ENCODE data around the gene COQ7.

Gene COQ7

DNA sequence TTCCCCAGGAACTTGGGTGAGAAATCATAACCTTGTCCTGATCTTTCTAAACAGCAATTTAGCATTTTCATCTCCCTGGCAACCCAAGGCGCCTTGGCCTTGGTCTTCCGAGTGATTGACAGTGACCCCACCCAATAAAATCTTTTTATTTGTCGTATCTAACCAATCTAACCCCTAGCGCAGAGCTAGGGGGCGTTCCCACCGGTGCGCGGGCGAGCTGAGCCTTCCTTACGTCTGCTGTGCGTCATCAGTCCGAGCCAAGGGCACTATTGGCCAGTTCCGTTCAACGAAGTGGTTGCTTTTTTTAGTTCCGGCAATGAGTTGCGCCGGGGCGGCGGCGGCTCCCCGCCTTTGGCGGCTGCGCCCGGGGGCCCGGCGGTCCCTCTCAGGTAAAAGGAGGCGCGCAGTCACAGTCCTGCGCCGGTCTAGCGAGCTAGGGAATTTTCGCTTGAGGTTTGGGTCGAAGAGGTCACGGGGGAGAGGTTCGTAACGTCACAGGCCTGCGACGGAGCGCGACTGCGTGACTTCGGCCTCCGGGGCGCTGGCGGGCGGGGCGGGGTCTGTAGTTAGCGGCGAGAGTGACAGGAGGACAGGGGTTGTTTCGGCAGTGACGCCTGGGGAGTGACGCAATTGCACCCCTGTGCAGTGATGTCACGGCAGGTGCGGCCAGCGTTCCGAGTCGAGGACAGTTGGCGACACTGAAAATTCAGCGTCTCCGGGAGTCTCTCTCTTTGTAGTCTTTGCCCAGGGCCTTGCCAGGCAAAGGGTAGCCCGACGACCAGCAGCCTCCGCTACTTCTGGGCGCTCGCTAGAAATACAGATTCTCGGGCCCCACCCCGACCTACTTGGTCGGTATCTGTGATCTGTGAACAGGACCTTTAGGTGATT, at the start of gene COQ7:
Gene COQ7 (plus strand): TSS at position 266 of the 888 bp plus-strand sequence. CDS start 51 bp downstream, at position 317.
- peak; percentile 98 for DNase-seq (ENCODE audit: low spot score)

DNA sequence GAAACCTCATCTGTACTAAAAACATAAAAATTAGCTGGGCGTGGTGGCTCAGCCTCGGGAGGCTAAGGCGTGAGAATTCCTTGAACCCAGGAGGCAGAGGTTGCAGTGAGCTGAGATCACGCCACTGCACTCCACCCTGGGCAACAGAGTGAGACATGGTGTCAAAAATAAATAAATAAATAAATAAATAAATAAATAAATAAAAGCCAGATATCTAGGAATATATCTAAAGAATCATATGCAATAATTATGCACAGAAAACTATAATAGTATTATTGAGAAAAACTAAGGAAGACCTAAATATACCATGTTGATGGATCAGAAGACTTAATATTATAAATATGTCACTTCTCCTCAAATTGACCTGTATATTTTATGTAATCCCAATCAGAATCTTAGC, 46.7 kb upstream of the COQ7 start:
- DNase-seq (ENCODE audit: low spot score), result no peak

DNA sequence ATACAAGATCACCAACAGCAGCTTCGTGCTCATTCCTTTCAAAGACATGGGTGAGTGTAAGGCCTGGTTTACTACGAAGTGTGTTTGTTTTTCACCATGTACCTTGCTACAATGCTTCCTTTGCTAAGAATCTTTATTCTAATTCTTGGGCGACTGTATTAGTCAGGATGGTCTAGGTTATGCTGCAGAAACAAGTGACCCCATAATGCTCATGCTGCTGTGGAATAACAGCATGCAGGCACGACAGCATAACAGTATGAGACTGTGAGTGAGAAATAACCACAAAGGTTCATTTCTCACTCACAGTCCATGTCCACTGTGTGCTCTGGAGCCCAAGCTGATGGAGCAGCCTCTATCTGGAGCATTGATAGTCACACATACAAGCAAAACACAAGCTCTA, 45.7 kb upstream of the COQ7 start:
- no peak for DNase-seq (ENCODE audit: low spot score)

DNA sequence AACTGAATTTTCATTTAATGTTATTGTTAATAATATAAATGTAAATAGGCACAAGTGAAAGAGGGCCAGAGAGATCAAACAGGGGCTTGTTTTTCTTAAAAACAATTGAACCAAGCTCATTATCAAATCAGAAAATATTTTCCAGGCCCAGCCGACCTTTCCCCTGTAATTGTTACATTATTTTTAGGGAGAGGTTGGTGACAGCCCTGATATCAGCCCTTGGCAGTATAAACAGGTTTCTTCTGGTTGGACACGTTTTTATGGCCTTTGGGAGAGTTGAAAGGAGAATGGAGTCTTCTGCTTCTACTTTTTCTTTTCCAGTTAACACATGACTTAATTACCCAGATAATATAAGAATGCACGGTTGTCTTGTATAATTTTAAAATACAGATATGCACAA, 40.0 kb upstream of the COQ7 start:
- no peak for DNase-seq (ENCODE audit: low spot score)

DNA sequence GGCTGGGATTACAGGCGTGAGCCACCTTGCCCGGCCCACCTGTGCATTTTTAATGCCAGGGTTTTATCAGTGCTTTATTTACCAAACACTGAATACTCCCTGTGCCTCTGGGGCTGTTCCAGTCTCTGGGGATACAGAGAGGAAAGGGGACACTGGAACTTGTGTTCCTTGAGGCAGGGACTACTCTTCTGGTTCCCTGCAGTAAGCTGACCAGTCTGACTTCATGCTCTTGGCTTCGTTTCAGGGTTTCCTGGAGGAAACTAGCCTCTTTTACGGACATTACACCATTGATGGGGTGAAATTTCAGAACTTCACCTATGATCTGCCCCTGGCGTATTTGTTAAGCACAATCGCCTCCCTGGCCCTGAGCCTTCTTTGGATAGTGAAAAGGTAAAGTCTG, 37.4 kb upstream of the COQ7 start:
- no peak for DNase-seq (ENCODE audit: low spot score)

DNA sequence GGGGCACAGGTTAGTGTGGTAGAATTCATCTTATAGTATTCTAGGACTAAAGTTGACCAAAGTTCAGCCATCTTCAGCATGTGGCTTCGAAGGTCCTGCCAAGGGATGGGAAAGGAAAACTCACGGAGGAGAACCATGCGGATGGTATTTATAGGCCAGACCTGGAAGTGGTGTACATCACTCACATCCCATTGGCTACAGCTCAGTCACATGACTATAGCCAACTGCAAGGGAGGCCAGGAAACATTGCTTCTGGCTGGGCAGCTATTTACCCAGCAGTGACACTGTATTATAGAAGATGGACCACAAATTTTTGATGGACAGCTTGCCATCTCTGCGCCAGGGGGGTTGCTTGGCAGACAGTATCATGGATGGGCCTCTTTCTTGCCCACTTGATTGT, 35.7 kb upstream of the COQ7 start:
- DNase-seq (ENCODE audit: low spot score), result no peak

DNA sequence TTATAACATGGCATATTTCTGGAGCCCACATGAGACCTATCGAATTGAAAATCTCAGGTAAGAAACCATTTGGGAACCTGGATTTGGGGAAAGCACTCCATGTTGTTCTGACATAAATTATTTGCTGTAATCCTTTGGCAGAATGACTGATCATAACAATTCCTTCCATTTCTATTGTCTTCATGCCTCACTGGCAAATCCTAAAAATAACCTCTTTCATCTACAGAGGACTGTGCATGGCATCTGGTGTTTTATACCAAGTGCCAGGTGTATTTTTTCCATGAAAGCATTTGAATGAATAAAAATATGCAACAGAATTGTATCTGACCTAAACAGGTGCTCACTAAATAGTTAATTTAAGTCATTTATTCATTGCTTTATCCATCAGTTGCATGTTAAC, 33.7 kb upstream of the COQ7 start:
- DNase-seq (ENCODE audit: low spot score), result no peak

DNA sequence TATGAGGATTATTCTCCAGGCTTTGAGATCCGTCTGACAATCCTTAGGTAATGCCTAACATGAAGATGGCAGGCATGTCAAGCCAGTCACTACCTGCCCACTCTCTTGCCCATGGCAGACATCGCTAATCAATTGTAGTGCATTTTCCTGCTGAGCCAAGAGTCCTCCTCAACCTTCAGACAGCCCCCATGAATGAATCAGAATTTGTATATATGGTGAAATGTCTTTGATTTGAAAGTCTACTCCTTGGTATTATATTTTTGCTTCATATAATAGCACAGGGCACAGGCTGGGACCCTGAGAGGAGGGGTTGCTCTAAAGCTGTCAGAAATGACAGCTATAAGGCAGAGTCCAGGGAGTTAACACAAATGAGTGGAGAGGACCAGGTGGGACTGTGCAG, 27.0 kb upstream of the COQ7 start:
- DNase-seq (ENCODE audit: low spot score), result no peak

DNA sequence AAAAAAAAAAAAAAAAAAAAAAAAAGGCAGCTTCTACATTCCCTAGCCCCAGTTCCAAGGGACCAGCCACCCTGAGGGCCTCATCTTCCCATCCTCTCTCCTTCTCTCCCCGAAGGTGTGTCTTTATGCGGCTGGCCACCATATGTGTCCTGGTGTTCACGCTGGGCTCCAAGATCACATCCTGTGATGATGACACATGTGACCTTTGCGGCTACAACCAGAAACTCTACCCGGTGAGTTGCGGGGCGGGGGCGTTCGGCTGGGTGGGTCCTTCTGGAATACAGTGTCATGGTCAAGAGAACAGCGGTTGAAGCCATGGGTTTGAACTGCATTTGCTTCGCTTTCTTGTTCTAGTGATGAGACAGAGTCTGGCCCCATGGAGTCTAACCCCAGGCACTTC, 22.6 kb upstream of the COQ7 start:
- no peak for DNase-seq (ENCODE audit: low spot score)

DNA sequence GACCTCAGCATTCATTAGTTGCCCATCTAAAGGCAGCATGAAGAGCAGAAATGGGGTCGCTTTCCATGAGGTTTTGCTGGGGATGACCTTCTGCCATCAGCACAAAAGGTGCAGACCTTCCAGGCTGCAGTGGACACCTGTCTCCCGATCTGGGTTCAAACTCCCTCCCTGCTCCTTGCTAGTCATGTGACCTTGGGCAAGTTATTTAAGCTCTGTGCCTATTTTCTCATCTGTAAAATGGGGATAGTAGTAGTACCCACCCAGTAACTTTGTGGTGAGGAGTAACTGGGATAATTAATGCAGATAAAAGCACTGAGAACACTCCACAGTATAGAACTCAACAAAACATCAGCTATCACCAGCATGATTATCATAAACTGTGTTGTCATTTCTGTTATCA, 21.4 kb upstream of the COQ7 start:
- DNase-seq (ENCODE audit: low spot score), result no peak

DNA sequence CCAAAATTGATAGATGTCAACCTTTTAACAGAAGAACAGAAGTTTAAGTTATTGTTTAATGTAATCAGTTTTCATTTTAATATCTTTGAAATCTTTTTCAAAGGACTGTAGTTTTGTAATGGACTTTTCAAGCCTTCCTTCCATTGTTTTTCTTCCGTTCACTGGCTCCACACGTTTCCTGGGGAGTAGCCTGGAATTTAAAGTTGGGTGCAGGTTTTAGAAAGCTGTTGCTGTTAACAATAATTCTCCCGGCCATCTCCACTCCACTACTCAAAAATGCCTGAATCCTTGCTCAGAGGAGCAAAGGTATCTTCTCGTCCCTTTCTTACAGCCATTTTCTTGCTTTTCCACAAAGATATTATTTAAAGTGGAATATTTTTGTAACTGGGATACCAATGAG, 4.7 kb upstream of the COQ7 start:
- no peak for DNase-seq (ENCODE audit: low spot score)

DNA sequence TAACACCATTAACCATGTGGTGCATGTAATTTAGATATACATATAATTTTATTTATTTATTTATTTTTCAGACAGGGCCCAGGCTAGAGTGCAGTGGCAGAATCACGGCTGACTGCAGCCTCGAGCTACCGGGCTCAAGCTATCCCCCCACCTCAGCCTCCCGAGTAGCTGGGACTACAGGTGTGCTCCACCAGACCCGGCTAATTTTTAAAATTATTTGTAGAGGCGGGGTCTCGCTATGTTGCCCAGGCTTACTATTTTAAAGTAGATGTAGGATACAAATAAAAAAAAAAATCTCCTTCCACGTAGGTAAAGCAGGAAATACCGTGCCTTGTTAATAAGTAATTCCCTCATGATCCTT, 446 bp upstream of the COQ7 start:
- no peak for DNase-seq (ENCODE audit: low spot score)

DNA sequence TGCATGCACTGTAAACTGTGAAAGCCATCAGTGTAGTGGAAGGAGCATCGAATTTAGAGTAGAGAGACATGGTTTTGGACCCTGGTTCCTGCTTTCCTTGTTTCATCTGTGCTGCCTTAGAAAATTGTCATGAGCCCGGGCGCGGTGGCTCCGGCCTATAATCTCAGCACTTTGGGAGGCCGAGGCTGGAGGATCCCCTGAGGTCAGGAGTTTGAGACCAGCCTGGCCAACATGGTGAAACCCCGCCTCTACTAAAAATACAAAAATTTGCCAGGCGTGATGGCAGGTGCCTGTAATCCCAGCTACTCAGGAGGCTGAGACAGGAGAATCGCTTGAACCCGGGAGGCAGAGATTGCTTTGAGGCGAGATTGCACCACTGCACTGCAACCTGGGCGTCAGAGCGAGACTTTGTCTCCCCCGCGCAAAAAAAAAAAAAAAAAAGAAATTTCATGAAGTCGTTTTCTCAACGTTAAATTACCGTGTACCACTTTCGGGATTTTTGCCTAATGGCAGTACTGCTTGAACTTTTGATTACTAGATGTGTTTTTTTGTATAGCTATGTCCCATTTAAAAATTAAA, 912 bp downstream of the COQ7 start:
- DNase-seq (ENCODE audit: low spot score), result no peak

DNA sequence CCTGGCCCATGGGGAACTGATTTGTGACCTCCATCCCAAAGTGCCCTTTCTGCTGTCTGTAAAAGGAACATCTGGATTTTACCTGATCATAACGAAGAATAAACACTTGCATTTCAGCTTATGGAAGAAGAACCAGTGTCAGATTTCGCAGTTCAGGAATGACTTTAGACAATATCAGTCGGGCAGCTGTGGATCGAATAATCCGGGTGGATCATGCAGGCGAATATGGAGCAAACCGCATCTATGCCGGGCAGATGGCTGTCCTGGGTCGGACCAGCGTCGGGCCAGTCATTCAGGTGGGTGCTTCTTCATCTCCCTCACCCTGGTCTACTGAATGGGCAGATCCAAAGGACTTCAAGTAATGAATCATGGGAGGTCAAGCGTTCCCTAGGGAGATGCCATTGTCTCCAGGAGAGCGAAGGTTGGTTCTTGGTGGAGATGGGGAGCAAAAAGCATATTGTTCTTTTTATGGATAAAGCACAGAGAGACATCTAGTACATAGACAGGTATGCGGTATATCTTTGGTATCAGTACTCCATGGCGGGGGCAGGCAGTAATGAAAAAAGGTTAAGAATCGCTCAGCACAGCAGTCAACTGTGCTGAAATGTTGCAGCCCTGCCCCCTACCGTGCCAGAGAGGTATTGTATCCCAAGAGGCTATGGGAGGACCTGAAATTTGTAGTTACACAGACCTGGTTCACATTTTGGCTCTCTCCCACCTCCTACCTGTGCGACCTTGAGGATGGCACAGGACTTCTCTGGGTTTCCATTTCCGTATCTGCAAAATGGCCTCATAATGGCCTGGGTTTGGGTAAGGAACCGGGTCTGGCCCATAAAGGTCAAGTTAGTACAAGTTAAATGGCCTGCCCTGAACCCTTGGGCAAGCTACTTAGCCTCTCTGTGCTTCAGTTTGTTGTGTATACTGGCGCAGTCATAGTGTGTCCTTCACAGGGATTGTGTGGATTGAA, 4.7 kb downstream of the COQ7 start:
- peak; percentile 21 for DNase-seq (ENCODE audit: low spot score)

DNA sequence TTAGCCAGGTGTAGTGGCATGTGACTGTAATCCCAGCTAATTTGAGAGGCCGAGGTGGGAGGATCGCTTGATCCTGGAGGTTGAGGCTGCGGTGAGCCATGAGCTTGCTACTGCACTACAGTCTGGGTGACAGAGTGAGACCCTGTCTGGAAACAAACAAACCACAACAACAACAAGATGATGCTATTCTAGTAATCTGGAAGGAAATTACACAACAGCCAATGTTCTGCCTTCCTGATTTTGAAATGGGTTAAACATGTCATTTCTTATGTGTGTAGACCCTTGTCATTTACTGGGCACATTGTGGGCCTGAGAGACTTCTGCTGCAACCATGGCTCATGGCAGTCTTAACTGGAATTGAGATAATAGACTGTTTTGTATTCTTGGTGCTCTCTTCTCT, 5.9 kb downstream of the COQ7 start:
- DNase-seq (ENCODE audit: low spot score), result no peak

DNA sequence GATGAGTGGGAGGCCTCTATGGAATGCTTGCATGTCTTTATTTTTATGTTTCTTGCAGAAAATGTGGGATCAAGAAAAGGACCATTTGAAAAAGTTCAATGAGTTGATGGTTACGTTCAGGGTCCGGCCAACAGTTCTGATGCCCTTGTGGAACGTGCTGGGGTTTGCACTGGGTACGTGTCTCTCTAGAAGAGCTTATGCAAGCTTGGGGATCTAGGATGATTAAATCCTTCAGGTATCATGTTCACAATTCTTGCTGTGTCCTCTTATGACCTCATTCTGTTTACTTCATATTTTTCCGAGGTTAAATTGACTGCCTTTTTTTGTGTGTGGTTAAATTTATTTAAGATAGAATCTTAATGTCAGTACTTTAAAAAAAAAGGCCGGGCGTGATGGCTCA, 6.4 kb downstream of the COQ7 start:
- no peak for DNase-seq (ENCODE audit: low spot score)

DNA sequence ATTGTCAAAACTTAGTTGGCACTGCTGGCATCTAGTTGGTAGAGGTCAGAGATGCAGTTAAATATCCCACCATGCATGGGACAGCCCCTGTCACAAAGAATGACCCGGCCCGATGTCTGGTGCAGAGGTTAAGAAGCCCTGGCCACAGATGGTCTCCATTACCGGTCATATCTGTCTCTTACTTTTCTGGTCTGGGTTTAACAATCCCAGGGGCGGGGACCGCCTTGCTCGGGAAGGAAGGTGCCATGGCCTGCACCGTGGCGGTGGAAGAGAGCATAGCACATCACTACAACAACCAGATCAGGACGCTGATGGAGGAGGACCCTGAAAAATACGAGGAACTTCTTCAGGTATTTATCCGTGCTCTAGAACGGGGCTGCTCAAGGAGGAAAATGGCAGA, 8.1 kb downstream of the COQ7 start:
- DNase-seq (ENCODE audit: low spot score), result no peak

DNA sequence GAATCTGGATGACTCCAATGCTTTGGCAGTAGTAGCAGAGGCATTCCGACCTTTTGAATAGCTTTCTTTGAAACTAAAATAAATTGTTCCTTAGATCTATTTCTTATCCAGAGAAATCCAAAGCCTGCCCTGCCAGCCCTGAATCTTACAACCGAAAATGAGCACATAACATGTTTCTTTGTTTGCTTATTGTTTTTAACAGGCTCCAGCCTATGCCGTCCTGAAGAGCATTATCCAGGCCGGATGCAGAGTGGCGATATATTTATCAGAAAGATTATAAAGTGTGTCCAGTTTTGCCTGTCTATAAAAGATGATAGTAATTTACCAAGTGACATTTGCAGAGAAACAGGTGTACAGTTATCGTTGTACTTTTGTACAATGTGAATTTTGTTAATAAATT, 10.5 kb downstream of the COQ7 start:
- no peak for DNase-seq (ENCODE audit: low spot score)

DNA sequence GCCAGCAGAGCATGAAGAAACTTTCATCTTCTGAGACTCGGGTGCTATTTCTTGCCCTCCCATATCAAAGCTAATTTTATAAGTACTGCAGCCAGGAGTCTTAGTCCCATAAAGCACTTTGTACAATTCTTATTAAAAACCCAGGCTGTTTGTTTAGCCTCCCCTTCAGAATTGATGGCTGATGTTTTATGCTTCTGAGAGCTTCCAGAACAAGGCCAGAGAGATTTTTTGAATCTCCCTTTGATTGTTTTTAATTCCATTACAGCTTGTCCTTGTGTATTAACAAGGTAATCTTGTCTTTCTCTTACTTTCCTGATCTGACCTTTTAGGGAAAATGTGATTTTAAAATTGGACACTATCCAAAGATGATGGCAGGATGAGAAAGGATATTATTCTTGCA, 16.3 kb downstream of the COQ7 start:
- DNase-seq (ENCODE audit: low spot score), result no peak

DNA sequence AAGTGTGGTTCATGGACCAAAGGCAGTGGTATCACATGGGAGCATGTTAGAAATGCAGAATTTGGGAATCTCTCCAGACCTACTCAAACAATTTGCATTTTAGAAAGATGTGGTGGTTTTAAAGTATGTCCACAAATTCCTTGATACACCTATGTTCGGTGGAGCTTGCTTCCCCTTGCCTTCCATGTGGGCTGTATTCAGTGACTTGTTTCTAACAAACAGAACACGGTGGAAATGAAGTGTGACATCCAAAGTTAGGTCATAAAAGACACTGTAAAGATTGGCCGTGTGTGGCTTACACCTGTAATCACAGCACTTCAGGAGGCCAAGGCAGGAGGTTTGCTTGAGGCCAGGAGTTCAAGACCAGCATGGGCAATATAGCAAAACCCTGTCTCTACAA, 16.7 kb downstream of the COQ7 start:
- DNase-seq (ENCODE audit: low spot score), result no peak

DNA sequence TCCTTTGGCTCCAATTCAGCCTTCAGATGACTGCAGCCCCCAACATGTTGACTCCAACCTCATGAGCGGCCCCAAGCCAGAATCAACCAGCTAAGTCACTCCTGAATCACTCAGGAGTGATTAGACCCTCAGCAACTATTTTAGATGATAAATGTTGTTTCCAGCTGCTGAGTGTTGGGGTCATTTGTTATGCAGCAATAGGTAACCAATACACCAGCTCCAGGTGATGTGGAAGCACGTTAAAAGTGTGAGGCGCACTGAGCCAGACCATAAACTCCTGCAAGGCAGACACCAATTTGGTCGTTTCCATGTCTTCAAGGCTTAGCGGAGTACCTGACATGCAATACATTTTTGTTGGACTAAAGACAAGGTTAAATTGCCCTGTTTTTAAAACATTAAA, 17.5 kb downstream of the COQ7 start:
- DNase-seq (ENCODE audit: low spot score), result no peak

DNA sequence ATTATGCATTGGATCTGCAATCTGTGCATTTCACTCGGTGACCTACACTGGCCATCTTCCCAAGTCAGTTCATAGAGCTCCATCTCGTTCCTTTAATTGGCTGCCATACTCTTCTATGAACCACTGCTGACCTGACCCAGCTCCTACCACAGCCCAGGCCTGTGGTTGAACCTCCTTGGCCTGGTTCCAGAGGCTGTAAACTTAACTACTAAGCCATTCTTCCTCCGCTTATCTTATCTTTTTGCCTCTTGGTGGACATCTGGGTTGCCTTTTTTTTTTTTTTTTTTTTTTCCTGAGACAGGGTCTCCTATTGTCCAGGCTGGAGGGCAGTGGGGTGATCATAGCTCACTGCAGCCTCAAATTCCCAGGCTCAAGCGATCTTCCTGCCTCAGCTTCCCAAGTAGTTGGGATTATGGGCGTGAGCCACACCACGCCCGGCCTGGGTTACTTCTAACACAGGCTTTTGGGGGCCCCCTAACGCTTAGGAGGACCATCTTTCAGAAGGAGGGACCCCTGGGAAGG, 18.3 kb downstream of the COQ7 start:
- DNase-seq (ENCODE audit: low spot score), result no peak

All from CD4-positive, alpha-beta T cell treated with Interleukin-6 at 100 ng/mL for 8 hours (primary cell).